Glomerular endothelial cell (primary cell): ENCODE data around the gene APOL1. TPM values are rescaled to one million over a fixed set of nuclear protein-coding genes. Genes with fewer than 3 reads are reported as not detected.
"Not testable (repeated sequence)": the region's sequence is repeated elsewhere in the genome, so short reads cannot be mapped to it uniquely, and the experiment has no call there.

Experiments
- DNase-seq: peaks from one replicate; pipeline ENCODE4 v3.0.0-alpha.2; 2011; ENCODE audit warnings: low read depth, low spot score; ENCODE audit errors: extremely low read depth
- total RNA-seq: library from RNA; depleted of rRNA; stranded (reverse); fragments of >200 nt; gene quantifications from 2 replicates; pipeline ENCODE4 v1.2.3, GENCODE V29; 2015

The APOL1 gene
- total RNA-seq, 1 donor from 2014 or later = 117 TPM

- not testable (repeated sequence) for DNase-seq
Observed at GRCh38 chr22:36263886-36264664, 11.1 kb downstream of the APOL1 start.

DNA sequence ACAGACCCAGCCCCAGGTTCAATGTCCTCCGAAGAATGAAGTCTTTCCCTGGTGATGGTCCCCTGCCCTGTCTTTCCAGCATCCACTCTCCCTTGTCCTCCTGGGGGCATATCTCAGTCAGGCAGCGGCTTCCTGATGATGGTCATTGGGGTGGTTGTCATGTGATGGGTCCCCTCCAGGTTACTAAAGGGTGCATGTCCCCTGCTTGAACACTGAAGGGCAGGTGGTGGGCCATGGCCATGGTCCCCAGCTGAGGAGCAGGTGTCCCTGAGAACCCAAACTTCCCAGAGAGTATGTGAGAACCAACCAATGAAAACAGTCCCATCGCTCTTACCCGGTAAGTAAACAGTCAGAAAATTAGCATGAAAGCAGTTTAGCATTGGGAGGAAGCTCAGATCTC is 14.1 kb downstream of the APOL1 start:
- no peak for DNase-seq

DNA sequence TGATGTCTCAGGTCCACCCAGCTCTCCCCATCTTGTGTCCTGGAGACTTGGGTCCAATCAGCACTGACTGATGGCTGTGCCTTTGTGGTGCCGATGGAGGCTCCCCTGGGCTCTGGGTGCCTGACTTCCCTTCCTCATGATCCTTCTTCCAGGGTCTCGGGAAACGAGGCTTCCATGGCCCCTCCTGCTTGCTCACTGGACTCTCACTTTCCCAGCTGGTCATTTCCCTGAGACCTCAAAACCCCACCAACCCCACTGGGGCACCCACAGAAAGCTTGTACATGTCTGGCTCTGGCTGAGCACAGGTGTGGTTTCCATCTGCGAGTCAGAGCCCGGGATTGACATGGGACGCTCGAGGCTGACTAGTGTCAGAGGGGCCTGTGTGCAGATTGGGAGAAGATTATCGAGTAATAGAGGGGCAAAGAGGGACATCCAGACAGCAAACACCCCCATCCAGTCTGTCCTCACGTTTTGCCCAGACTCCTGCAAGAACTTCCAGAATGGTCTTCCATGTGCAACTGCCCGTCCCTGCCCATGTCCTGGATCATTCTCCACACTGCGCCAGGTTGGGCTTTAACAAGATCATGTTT is 15.1 kb downstream of the APOL1 start:
- DNase-seq = no peak

DNA sequence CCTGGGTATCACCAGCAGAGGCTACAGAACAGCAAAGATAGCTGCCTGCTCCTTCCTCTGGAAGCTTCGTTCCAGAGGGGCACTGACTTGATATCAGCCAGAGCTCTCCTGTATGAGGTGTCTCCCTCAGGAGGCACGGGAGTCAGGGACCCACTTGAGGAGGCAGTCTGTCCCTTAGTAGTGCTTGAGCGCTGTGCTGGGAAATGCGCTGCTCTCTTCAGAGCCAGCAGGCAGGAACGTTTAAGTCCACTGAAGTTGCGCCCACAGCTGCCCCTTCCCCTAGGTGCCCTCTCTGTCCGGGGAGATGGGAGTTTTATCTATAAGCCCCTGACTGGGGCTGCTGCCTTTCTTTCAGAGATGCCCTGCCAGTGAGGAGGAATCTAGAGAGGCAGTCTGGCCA is 18.3 kb downstream of the APOL1 start:
- not testable (repeated sequence) for DNase-seq

- DNase-seq = not testable (repeated sequence)
Observed at GRCh38 chr22:36271951-36272350, 19.0 kb downstream of the APOL1 start.

GRCh38 chr22:36274531-36274930 is 21.6 kb downstream of the APOL1 start:
- no peak for DNase-seq

- no peak for DNase-seq
Observed at GRCh38 chr22:36277482-36278291, 24.8 kb downstream of the APOL1 start.

- DNase-seq = no peak
Observed at GRCh38 chr22:36279219-36279666, 26.3 kb downstream of the APOL1 start.

DNA sequence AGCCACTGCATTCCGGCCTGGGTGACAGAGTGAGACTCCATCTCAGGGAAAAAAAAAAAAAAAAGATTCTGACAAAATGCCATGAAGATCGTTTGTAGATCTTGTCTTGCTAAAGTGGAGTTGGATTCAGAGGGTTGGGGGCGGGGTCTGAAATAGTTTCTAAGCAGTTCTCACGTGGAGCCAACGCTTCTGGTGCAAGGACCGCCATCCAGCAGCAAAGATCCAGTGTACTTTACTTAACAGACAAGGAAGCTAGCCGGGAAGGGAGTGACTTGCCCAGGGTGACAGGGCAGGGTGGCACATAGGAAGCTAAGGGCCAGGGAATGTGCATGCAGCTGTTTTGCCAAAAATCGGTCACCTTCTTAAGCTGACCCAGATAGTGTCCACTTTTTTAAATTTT is 27.4 kb downstream of the APOL1 start:
- DNase-seq = no peak

- DNase-seq = no peak
Observed at GRCh38 chr22:36281781-36282327, 28.9 kb downstream of the APOL1 start.

- no peak for DNase-seq
Observed at GRCh38 chr22:36282328-36282831, 29.4 kb downstream of the APOL1 start.

GRCh38 chr22:36284171-36284571 is 31.2 kb downstream of the APOL1 start:
- DNase-seq = no peak

DNA sequence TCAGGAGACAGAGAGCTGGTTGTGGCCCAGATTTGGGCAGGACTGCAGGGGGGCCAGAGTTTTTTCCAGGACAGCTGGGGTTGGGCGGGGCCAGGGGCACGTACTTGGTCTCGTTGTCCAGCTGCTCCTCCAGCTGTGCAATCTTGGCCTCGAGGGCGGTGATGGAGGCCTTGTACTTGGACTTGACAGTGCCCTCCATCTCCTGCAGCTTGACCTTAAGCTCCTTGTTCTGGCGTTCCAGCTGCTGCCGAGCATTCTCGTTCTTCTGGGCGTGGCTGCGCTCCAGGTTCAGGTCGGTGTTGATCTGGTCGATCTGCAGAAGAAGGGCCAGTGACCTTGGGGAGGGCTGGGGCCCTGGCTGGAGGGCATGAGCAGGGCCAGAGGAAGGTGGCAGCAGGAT is 32.1 kb downstream of the APOL1 start:
- DNase-seq = no peak

- DNase-seq = no peak
Observed at GRCh38 chr22:36285545-36285944, 32.6 kb downstream of the APOL1 start.

GRCh38 chr22:36286096-36286957 is 33.4 kb downstream of the APOL1 start:
- DNase-seq = no peak

DNA sequence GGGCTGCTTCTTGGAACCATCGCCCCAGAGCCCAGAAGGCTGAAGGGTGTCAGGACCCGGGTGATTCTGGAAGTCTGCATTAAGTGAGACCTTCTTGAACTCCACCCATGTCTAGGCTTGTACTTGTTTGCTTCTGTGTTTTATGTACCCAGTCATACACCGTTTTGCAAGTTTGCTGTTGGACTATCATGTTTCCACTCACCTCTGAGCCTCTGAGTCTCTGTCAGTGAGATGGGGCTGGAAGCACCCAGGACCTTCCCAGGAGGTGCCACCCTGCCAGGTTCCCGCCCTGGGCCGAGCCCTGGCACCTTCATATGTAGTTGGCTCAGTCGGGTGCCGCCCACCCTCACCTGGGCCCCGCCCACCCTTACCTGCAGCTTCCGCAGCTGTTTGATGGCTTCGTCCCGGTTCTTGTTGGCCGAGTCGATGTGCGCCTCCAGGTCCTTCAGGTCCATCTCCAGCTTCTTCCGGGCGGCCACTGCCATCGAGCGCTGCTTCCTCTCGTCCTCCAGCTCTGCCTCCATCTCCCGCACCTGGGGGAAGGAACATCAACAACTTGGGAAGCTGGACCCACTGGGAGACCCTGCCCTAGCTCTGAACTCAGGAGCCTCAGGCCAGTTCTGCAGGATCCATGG is 35.1 kb downstream of the APOL1 start:
- no peak for DNase-seq

DNA sequence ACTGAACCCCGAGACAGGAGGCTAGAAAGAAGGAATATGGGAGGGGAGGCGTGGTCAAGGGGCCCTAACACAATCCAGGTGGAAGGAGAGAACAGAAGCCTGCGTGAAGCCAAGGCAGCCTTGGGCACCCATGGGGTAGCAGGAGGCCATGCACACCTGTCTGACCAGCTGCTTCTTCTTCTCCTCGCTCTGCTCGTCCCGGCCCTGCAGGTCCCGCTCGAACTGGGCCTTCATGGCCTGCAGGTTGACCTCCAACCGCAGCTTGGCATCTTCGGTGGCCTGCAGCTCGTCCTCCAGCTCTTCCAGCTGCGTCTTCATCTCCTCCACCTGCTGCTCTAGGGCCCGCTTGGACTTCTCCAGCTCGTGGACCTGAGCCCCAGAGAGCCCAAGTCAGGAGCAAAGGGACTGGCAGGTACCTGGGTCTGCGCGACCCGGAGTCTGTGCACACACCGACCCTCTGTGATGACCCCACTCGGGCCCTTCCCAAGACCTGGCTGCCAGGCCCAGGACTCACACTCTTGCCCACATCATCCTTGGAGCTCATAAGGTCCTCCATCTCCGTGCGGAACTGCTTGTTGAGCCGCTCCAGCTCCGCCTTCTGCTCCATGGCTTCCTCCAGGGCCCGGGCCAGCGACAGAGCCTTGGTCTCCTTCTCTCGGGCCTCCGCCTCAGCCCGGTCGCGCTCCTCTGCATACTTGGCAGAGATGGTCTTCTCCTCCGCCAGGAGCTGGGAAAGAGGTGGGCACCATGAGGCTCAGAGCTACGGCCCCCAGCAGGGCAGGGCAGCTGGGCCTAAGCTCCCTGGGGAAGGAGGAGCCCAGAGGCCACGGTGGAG is 35.9 kb downstream of the APOL1 start:
- no peak for DNase-seq

- DNase-seq = no peak
Observed at GRCh38 chr22:36289406-36289870, 36.5 kb downstream of the APOL1 start.

- DNase-seq = not testable (repeated sequence)
Observed at GRCh38 chr22:36289948-36290371, 37.0 kb downstream of the APOL1 start.
